NCI-H1694 treated with DMSO at 0.1 percent for 48 hours (cell line): ENCODE measurements around the gene CACNA1I.

ENCODE experiments used
- DNase-seq: peaks from one replicate; lab custom pipeline; 2025; lab: John Stamatoyannopoulos, UW

Gene CACNA1I

GRCh38 chr22:39535831-39536449 lies 34.6 kb upstream of the CACNA1I start:
- no peak for DNase-seq

GRCh38 chr22:39536711-39537110 lies 33.8 kb upstream of the CACNA1I start:
- no peak for DNase-seq

GRCh38 chr22:39537975-39538374 lies 32.6 kb upstream of the CACNA1I start:
- no peak for DNase-seq

- peak; percentile 60 for DNase-seq
Measured at GRCh38 chr22:39543095-39543494, 27.5 kb upstream of the CACNA1I start.

GRCh38 chr22:39545386-39546365 lies 24.9 kb upstream of the CACNA1I start:
- DNase-seq: no peak

GRCh38 chr22:39546889-39547586 lies 23.5 kb upstream of the CACNA1I start:
- peak; percentile 46 for DNase-seq

- DNase-seq: no peak
Measured at GRCh38 chr22:39547587-39547947, 23.0 kb upstream of the CACNA1I start.

GRCh38 chr22:39553429-39553828 lies 17.1 kb upstream of the CACNA1I start:
- no peak for DNase-seq

GRCh38 chr22:39554151-39554550 lies 16.4 kb upstream of the CACNA1I start:
- no peak for DNase-seq

GRCh38 chr22:39556970-39557841 lies 13.3 kb upstream of the CACNA1I start:
- peak; percentile 33 for DNase-seq

GRCh38 chr22:39558254-39558727 lies 12.3 kb upstream of the CACNA1I start:
- no peak for DNase-seq

GRCh38 chr22:39558950-39559349 lies 11.6 kb upstream of the CACNA1I start:
- DNase-seq: no peak

- DNase-seq: no peak
Measured at GRCh38 chr22:39559456-39560105, 11.0 kb upstream of the CACNA1I start.

GRCh38 chr22:39560127-39560526 lies 10.4 kb upstream of the CACNA1I start:
- DNase-seq: no peak

GRCh38 chr22:39562839-39563489 lies 7.6 kb upstream of the CACNA1I start:
- DNase-seq: no peak

- DNase-seq: no peak
Measured at GRCh38 chr22:39563571-39564428, 6.8 kb upstream of the CACNA1I start.

- DNase-seq: no peak
Measured at GRCh38 chr22:39565414-39565944, 5.1 kb upstream of the CACNA1I start.

GRCh38 chr22:39567135-39567946 lies 3.2 kb upstream of the CACNA1I start:
- DNase-seq: no peak
